CD4-positive, alpha-beta T cell (primary cell): Measurements from ENCODE around the gene PPP1R3F. TPM values are rescaled to one million over a fixed set of nuclear protein-coding genes. Genes with fewer than 3 reads are reported as not detected.

ENCODE experiments used
- ATAC-seq: fragments of 200-7000 bp; cut with Tn5 transposase; one replicate; pipeline ENCODE4 v1.10.0; 2022; ENCODE audit warnings: mild to moderate bottlenecking; ENCODE audit not compliant: poor library complexity
- CTCF ChIA-PET: fragments of 350-600 bp; sonication (Branson Sonifier 250); formaldehyde crosslinking; loops from one replicate; lab custom pipeline; 2021; ENCODE audit warnings: antibody characterized with exemption, inconsistent platforms; lab: Charles Lee
- POLR2A ChIA-PET: fragments of 350-600 bp; sonication (Branson Sonifier 250); formaldehyde crosslinking; loops from one replicate; lab custom pipeline; 2021; ENCODE audit warnings: antibody characterized with exemption, inconsistent platforms; lab: Charles Lee
- DNase-seq, 14 experiments: peaks; one replicate each; pipeline ENCODE4 v3.0.0-alpha.2; 2013 to 2020; ENCODE audit warnings: mixed read lengths in 2 of 14
- H3K27ac ChIP-seq, 2 donors: one replicate each; pipeline versions ENCODE4 v1.5.1 to v1.7.0; 2013; ENCODE audit warnings: low read length in 2 of 2, low read depth in 1 of 2, mild to moderate bottlenecking in 1 of 2
- H3K27me3 ChIP-seq, 2 experiments: 1 replicate in 1 of 2; 2 replicates in 1 of 2; pipeline versions ENCODE4 v1.6.1 to v1.7.0; 2013; ENCODE audit warnings: low read length in 2 of 2, control low read depth in 1 of 2, mild to moderate bottlenecking in 1 of 2, moderate library complexity in 1 of 2; ENCODE audit not compliant: insufficient read depth in 2 of 2, control insufficient read depth in 1 of 2
- H3K36me3 ChIP-seq: one replicate; pipeline ENCODE4 v1.6.1; 2013; ENCODE audit warnings: low read length, control low read depth; ENCODE audit not compliant: insufficient read depth
- H3K4me1 ChIP-seq: one replicate; pipeline ENCODE4 v1.6.1; 2013; ENCODE audit warnings: low read length, control low read depth; ENCODE audit not compliant: insufficient read depth
- H3K4me3 ChIP-seq: one replicate; pipeline ENCODE4 v1.5.1; 2013; ENCODE audit warnings: mild to moderate bottlenecking, low read length, moderate library complexity
- H3K9me3 ChIP-seq, 2 experiments: 1 replicate in 1 of 2; 2 replicates in 1 of 2; pipeline versions ENCODE4 v1.6.1 to v1.7.0; 2013; ENCODE audit warnings: low read length in 2 of 2, mild to moderate bottlenecking in 2 of 2, control low read depth in 1 of 2, moderate library complexity in 1 of 2; ENCODE audit not compliant: control insufficient read depth in 1 of 2, insufficient read depth in 1 of 2
- H3K27ac Mint-ChIP-seq: one replicate; pipeline ENCODE4 v1.8.0; 2020; ENCODE audit warnings: mixed read lengths
- H3K27me3 Mint-ChIP-seq: one replicate; pipeline ENCODE4 v1.8.0; 2021; ENCODE audit warnings: mixed read lengths
- H3K36me3 Mint-ChIP-seq: one replicate; pipeline ENCODE4 v1.8.0; 2021; ENCODE audit warnings: low read depth, mixed read lengths
- H3K4me1 Mint-ChIP-seq: one replicate; pipeline ENCODE4 v1.8.0; 2021; ENCODE audit warnings: low read depth, mixed read lengths
- H3K4me3 Mint-ChIP-seq: one replicate; pipeline ENCODE4 v1.8.0; 2020; ENCODE audit warnings: mild to moderate bottlenecking, mixed read lengths
- H3K9me3 Mint-ChIP-seq: one replicate; pipeline ENCODE4 v1.8.0; 2020; ENCODE audit warnings: mixed read lengths
- intact Hi-C, 2 experiments: fragments of 100-400 bp; cut with DNase I in 1 of 2; cut with micrococcal nuclease in 1 of 2; formaldehyde crosslinking; loops; one replicate each; pipeline versions ENCODE4 v1.15.1 to v1.9.0; 2023 to 2025; cut with DNase I, micrococcal nuclease
- total RNA-seq, 174 experiments: library from RNA in 2 of 174; stranded (reverse) in 2 of 174; gene quantifications; one replicate each; pipeline ENCODE4 v1.2.3 and lab custom pipeline; 2021 to 2026
- TF ChIP-seq, protein P1 (sequence below): fragments of 200-600 bp; IDR thresholded peaks from one replicate; pipeline ENCODE4 v1.8.0; 2022; ENCODE audit warnings: antibody characterized with exemption, mild to moderate bottlenecking

Gene PPP1R3F
- total RNA-seq, 2 experiments from 2014 or later, result 8.5 to 9.1 TPM

DNA sequence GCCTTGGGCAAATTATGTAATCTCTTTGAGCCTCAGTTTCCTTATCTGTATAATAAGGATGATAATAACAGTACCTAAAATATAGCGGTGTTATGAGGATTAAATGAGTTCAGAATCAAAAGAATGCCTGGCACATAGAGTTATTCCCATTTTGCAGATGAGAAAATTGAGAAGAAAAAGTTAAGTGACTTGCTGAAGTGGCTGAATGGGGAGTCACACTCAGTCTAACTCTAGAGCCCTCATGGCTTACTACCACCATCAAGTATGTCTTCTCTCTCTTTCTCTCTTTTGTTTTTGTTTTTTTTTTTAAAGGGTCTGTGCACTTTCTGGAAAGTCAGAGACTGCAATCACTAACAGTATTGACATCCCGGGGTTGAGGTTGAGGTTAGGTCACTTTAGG, 37.1 kb upstream of the PPP1R3F start:
- no peak for ATAC-seq
- ChIA-PET CTCF (no interaction called here), POLR2A (no interaction called here)
- Histone ChIP-seq H3K4me1 (peaks cover 39% of the 10 kb centered on the region), H3K9me3 (no peaks in the 10 kb centered on the region), H3K36me3 (no peaks in the 10 kb centered on the region), H3K27me3 (no peaks in the 10 kb centered on the region), H3K27ac (no peak overlapping the region), H3K4me3 (no peak overlapping the region)
- Mint-ChIP-seq H3K36me3 (peaks cover 9% of the 10 kb centered on the region), H3K27me3 (no peaks in the 10 kb centered on the region), H3K27ac (no peak overlapping the region), H3K4me1 (peaks cover 44% of the 10 kb centered on the region), H3K9me3 (no peaks in the 10 kb centered on the region), H3K4me3 (peak overlapping the region; percentile 54)
- DNase-seq, result no peak
- TF ChIP-seq, protein P1, sequence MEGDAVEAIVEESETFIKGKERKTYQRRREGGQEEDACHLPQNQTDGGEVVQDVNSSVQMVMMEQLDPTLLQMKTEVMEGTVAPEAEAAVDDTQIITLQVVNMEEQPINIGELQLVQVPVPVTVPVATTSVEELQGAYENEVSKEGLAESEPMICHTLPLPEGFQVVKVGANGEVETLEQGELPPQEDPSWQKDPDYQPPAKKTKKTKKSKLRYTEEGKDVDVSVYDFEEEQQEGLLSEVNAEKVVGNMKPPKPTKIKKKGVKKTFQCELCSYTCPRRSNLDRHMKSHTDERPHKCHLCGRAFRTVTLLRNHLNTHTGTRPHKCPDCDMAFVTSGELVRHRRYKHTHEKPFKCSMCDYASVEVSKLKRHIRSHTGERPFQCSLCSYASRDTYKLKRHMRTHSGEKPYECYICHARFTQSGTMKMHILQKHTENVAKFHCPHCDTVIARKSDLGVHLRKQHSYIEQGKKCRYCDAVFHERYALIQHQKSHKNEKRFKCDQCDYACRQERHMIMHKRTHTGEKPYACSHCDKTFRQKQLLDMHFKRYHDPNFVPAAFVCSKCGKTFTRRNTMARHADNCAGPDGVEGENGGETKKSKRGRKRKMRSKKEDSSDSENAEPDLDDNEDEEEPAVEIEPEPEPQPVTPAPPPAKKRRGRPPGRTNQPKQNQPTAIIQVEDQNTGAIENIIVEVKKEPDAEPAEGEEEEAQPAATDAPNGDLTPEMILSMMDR, result no peak
- intact Hi-C loops, result loop anchor here in 1 of 2 experiments (5.0 kb wide), 3 partner anchors 35 to 1395 kb away; partner anchors contain the start of genes PPP1R3F and ZNF81

DNA sequence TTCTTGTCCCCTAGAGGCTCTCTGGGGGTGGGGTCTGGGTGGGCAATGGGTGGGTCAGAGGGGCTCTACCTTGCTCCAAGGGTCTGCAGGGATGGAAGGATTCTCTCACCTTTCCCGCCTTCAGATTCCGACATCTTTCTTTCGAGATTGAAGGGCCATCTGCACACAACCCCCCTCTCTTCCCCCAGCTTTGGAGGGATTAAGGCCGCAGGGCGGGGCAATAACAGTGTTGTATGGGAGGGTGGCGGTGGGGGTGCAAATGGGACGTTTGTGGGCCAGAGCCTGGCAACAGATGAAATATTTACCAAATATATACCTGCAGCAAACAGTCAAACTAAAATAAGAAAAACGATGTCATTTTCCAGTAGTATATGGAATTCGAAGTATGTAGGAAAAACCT, 36.4 kb upstream of the PPP1R3F start, which contains the start of gene CACNA1F:
Gene CACNA1F, minus strand, starts transcription at position 165 of the 400 bp plus-strand sequence. Its CDS starts 31 bp downstream, at position 134.
- Mint-ChIP-seq H3K27me3 (no peaks in the 10 kb centered on the region), H3K9me3 (no peaks in the 10 kb centered on the region), H3K36me3 (peaks cover 9% of the 10 kb centered on the region), H3K4me3 (peak within 1 kb of the TSS; percentile 54), H3K27ac (no peak within 1 kb of the TSS), H3K4me1 (peaks cover 44% of the 10 kb centered on the region)
- no peak within 1 kb of the TSS for H3K4me3 ChIP-seq
- no peaks in the 10 kb centered on the region for H3K36me3 ChIP-seq
- TF ChIP-seq, protein P1, result no peak
- ChIA-PET POLR2A (interaction anchor here (1.3 kb wide), 1 partner anchor 42 kb away, joined by 4 read pairs; no protein-coding TSS in a partner anchor), CTCF (no interaction called here)
- H3K27ac ChIP-seq, result no peak within 1 kb of the TSS
- H3K4me1 ChIP-seq, result peaks cover 42% of the 10 kb centered on the region
- DNase-seq (no peak), ATAC-seq (no peak)
- H3K27me3 ChIP-seq, result no peaks in the 10 kb centered on the region
- intact Hi-C loops, result loop anchor here in 1 of 2 experiments (5.0 kb wide), 3 partner anchors 34 to 1396 kb away; partner anchors contain the start of genes PPP1R3F and ZNF81
- H3K9me3 ChIP-seq, result no peaks in the 10 kb centered on the region

DNA sequence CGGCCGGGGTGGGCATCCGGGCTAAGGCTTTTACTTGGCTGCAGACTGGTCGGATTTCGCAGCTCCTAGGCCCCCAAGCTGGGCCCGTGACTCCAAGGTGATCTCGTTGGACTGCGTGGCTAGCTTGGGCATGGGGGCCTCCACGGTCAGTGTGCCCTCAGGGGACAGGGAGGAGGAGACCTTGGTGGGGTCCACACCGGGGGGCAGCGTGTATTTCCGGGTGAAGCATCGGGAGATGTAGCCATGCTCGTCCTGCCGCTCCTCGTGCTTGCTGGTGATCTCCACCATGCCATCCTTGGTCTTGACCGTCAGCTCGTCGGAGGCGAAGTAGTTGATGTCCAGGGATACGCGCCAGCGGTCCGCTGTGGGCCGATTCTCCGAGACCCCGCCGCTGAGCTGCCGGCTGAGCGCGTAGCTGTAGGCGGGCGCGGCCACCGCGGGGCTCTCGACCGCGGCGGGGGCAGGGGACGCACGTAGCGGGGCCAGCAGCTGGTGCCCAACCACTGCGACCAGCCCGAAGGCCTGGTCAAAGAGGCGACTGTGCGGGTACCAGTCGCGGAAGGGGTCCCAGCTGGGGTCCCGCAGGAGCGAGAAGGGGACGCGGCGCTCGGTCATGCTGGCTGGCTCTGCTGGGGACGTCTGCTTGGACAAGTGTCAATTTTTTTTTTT, 35.6 kb upstream of the PPP1R3F start:
- no peak for ATAC-seq
- no peak overlapping the region for H3K27ac ChIP-seq
- no peaks in the 10 kb centered on the region for H3K27me3 ChIP-seq
- Mint-ChIP-seq H3K4me3 (no peak overlapping the region), H3K9me3 (no peaks in the 10 kb centered on the region), H3K27ac (no peak overlapping the region), H3K36me3 (peaks cover 9% of the 10 kb centered on the region), H3K4me1 (peaks cover 44% of the 10 kb centered on the region), H3K27me3 (no peaks in the 10 kb centered on the region)
- intact Hi-C loops, result loop anchor here in 1 of 2 experiments (5.0 kb wide), 3 partner anchors 33 to 1397 kb away; partner anchors contain the start of genes PPP1R3F and ZNF81
- TF ChIP-seq, protein P1, result no peak
- H3K4me1 ChIP-seq, result peaks cover 50% of the 10 kb centered on the region
- no peak for DNase-seq
- POLR2A ChIA-PET, result interaction anchor here (1.3 kb wide), 1 partner anchor 43 kb away, joined by 4 read pairs; no protein-coding TSS in a partner anchor
- no peak overlapping the region for H3K4me3 ChIP-seq
- H3K9me3 ChIP-seq, result no peaks in the 10 kb centered on the region
- H3K36me3 ChIP-seq, result no peaks in the 10 kb centered on the region
- CTCF ChIA-PET, result no interaction called here
